ENCODE measurements around the gene LILRA2.
"Not testable (repeated sequence)": the region's sequence is repeated elsewhere in the genome, so short reads cannot be mapped to it uniquely, and the experiment has no call there.

GRCh38 chr19:54571715-54572615 lies 1.6 kb upstream of the LILRA2 start:
- not testable (repeated sequence) for TF ChIP-seq CTCF (optimal IDR thresholded peaks at IDR 0.05 in 1 of 3, IDR thresholded peaks at IDR 0.05 in 1 of 3, conservative IDR thresholded peaks at IDR 0.05 in 1 of 3; ENCODE audit: extremely low read depth in 1 of 3, insufficient read depth in 2 of 3, low read length in 3 of 3); EZH2 (IDR thresholded peaks at IDR 0.05; ENCODE audit: low read length)
